GM13977 (cell line): ENCODE measurements around the gene NSF.
"Not testable (repeated sequence)": the region's sequence is repeated elsewhere in the genome, so short reads cannot be mapped to it uniquely, and the experiment has no call there.

Experiments used
- DNase-seq: peaks from one replicate; pipeline ENCODE4 v3.0.0; 2012; ENCODE audit warnings: low spot score
- in situ Hi-C: fragments of 300-500 bp; cut with MboI; formaldehyde crosslinking; loops from one replicate; pipeline ENCODE4 v1.12.0; 2022; ENCODE audit warnings: low sequenced_read_pairs, low pct_unique_long_range_greater_than_20kb, mixed read lengths, inconsistent platforms; ENCODE audit not compliant: unreplicated experiment

Gene NSF

DNA sequence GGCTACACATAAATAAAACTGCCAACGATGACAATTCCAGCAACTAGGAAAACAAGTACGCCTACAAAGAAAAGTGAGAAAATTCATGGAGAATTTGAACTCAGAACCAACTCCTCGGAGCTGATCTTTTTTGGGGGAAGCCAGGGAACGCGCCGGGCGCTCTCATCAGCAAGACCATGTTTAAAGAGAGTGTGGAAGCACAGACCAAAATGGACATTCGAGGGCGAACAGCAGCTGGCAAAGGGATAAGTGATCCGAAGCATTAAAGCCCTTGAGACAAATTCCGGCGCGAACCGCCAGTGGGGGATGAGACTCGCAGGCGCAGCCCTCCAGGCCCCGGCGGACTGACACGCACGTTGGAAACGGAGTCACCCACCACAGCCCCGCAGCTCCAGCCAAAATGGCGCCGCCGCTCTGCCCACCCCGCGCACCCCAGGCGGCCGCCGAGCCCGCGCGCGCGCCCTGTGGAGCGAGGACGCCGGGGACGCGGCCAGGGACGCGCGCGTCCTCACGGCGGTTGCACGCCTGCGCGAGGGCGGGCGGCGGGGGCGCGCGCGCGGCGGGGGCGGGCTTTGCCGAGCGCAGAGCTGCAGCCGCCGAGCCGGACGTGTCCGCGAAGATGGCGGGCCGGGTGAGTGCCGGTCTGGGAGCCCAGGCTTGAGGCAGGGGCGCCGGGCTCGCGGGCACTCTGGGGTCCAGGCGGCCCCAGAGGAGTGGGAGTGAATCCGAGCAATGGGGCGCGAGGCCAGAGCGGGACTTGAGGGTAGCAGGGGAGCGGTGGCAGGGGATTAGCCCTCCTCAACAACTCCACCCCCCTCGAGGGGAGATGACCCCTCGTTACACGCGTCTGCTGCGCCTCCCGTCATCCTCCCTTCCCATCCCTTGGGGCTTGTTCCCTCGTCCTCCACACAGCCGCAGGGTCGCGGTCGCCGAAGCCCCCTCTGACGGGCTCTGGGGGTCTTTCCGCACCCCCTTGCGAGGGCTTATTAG lies at the start of gene NSF:
Gene NSF (plus strand): TSS at position 513 of the 990 bp plus-strand sequence. CDS start 107 bp downstream, at position 620.
- in situ Hi-C loops = not testable (repeated sequence)

DNA sequence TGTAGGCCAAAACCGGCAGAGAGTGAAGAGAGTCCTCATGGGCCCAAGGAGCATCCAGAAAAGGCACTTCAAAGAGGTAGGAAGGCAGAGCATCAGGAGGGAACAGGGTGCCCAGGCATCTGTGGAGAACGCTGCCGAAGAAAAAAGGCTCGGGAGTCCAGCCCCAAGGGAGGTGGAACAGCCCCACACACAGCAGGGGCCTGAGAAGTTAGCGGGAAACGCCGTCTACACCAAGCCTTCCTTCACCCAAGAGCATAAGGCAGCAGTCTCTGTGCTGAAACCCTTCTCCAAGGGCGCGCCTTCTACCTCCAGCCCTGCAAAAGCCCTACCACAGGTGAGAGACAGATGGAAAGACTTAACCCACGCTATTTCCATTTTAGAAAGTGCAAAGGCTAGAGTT lies 41.9 kb upstream of the NSF start:
- in situ Hi-C loops = not testable (repeated sequence)

More for the DNA sequence above, at the start of gene NSF:
- not testable (repeated sequence) for DNase-seq

DNA sequence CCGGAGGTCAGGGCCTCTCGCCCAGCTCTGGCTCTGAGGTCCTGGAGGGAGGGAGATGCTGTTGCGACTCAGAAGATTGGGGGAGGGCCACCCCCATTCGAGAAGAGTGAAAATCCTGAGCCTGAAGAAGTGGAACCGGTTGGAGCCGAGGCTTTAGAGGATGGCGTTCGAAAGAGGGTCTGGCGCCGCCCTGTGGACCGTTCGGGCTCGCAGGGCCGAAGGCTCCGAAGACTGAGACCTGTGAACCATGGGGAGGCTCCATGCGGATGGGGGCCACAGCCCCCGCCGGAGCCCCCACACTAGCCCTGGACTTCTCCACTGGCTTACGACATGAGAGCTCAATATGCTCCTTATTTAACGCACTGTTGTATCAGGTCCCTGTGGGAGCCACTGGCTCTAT lies 31.3 kb upstream of the NSF start:
- DNase-seq, in situ Hi-C loops: not testable (repeated sequence)

More for the DNA sequence above, 41.9 kb upstream of the NSF start:
- DNase-seq = not testable (repeated sequence)

DNA sequence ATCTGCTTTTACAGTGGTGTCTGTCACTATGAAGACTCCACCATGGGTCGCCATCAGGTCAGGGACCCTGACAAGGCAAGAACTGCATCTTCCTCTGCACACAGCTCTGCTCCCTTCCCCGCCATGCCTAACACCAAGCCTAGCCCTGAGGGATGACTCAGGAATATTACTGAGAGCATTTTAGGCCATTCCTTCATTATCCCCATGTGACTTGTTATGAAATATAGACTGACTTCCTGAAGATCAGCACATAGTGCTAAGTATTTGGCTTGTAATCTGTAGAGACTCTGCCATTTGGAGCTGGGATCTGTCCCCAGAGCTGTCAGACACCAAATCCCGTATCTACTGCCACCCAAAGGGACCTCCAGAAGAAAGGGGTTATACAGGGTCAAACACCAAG lies 30.4 kb upstream of the NSF start:
- in situ Hi-C loops, DNase-seq: not testable (repeated sequence)

DNA sequence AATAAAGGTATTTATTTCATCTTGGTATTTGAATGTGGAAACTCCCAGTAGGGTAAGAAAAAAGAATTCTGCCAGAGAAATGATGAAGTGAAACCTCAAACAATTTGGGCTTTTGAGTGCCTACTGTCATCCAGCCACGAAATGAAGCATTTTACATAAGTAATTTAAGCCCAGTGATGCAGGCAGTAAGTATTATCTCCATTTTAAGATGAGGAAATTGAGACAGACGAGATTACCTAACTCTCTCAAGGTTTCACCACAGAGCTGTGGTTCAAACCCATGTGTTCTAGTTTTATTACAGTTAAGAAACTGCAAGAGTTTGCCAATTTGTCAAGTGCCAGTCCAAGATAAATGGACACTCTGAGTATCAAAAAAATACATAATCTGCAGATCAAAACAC lies 24.2 kb upstream of the NSF start:
- in situ Hi-C loops = not testable (repeated sequence)

DNA sequence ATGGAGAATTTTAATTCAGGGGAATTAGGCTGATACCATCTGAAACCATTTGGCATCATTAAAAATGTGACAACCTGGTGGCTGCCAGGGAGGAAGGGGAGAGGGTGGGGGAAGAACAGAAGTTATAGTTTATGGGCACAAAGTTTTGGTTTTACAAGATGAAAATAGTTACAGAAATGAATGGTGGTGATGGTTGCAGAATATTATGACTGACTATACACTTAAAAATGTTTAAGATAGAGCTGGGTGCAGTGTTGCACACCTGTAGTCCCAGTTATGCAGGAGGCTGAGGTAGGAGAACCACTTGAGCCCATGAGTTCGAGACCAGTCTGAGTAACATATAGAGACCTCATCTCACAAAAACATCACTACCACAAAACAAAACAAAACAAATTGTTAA lies 23.5 kb upstream of the NSF start:
- DNase-seq, in situ Hi-C loops: not testable (repeated sequence)

More for the DNA sequence above, 24.2 kb upstream of the NSF start:
- DNase-seq = not testable (repeated sequence)

DNA sequence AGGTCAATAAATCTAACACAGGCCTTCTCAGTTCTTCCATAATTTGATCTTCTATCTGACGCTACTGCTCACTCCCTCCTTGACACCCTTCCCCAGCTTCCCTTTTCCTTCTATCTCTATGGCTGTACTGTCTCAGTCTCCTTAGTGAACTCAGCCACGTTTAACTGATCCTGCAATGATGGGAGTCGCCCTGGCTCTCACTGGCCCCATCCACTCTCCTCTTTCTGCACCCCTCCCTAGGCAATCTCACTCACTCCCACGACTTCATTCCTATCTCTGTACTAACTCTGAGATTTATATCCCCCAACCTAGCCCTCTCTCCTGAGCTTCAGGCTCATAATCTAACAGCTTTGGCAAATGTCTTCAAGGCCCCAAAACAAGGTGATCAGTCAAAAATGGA lies 18.7 kb upstream of the NSF start:
- in situ Hi-C loops, DNase-seq: not testable (repeated sequence)

DNA sequence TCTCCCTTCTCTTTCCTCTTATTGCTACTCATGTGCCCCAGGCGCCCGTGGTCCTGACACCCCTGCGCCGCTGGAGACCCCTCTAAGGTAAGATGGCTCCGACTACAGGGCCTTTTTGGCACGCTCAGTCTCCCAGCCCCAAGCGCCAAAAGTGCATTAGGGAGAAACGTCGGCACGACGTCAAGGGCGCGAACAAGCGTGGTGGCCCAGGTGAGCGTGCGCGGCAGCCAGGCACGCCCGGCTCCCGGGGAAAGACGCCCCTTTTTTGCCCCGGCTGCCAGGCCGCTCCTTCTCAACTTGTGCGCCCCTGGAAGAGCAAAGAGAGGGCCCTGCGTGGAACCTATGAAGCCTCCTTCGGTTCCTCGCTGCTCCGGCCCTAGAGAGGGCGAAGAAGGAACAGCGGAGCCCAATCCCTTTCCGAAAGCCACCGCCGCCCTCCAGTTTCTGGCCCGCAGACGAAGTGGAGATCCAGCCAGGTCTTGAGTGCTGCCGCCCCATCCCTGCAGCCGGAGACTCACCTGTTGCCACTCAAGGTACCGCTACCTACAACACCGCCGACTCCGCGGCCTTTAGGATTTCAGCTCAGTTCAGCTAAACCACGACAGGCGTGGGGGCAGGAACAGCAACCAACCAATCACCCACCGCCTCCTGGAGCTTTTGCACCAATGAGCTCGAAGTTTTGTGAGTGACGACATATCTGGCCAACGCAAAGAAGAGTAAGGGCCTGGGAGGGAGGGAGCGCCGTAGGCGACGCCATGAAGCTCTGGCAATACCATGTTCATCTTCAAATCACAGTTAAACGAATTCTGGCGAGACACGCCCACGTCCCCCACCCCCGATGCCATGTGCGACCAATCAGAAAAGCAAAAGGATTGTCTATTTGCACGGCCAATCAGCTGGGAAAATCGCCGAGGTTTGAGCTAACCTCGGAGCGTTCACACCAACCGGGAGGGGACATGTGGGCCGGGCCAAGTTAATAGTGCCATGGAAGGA lies 11.1 kb upstream of the NSF start, which contains the start of gene ARL17A:
Gene ARL17A (minus strand): TSS at position 609 of the 993 bp plus-strand sequence. CDS start 3,369 bp downstream, outside the sequence.
- in situ Hi-C loops = not testable (repeated sequence)

DNA sequence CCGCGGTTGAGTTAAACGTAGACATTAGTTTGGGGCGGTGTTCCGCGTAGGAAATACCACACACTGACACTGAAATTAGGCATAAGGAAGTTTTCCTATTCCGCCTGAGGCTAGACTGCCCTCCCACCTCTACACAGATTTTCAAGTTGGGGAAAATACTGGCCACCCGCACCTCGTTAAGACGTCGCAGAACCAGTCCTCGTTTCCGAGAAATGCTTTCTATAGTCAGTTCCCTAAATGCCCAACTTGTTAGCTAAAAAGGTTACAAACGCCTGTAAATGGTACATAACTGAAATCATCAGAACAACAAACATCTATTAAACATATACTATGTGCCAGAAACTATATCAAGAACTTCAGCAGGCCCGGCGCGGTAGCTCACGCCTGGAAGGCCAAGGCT lies 10.4 kb upstream of the NSF start:
- in situ Hi-C loops, DNase-seq: not testable (repeated sequence)

More for the DNA sequence above, 11.1 kb upstream of the NSF start, which contains the start of gene ARL17A:
- DNase-seq = not testable (repeated sequence)

DNA sequence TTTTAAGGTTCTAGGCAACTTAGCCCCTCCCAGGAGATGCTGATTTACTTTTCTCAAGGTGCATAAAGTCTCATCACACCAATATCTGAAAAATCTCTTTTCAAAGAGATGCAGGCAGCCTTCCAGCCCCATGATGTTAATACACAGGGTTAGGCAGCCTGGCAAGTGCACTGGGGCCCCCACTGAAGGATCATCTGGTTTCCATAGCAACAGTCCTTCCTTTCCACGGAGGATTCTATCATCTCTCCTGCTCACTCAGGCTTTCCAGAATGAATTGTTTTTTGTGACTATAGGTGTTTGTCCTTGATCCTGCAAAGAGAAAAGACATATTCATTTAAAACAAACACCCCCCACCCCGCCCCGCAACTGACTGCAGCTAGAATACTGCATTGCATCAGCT lies 5.0 kb upstream of the NSF start:
- DNase-seq, in situ Hi-C loops: not testable (repeated sequence)

DNA sequence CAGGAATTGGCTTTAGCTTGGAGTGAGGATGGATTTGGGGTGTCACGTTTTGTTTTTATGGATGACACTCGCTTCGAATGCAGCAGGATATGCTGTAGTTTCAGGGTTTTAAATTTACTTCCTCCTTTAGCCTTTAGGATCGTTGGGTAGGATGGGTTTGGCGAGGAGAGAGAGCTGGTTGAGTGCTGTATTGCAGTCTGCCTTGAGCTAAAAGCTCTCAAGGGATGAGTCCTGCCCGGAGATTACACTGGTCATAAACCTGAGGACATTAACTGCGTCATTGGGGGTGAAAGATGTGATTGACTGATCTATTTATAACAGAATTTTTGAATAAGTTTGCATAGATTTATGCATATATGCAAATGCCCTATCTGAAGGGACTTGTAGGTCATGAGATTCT lies 863 bp downstream of the NSF start:
- in situ Hi-C loops, DNase-seq: not testable (repeated sequence)

DNA sequence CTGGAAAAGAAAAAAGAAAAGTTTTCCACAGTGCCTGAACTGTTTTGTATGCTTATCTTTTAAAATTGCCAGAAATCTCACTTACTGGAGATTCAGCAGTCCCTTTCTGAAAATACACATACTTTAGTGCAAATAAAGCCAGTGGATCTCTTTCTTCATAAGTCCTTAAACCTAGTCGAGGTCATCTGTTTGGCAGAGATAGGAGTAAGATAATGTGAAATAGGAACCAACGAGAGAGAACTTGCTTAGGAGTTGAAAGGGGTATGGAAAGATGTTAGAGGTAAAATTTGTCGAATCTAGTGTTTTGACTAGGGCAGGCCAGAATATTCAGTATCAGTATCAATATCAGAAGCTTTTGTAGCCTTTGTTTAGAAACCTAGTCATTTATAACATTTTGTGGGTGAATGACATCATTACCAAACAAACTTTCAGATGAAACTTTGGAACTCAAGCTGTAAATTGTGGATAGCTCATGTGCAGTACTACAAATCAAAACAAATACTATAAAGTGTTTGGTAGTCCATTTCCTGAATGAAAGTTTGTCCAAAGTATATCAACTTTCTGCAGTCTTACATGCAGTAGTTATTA lies 8.0 kb downstream of the NSF start:
- in situ Hi-C loops, DNase-seq: not testable (repeated sequence)

DNA sequence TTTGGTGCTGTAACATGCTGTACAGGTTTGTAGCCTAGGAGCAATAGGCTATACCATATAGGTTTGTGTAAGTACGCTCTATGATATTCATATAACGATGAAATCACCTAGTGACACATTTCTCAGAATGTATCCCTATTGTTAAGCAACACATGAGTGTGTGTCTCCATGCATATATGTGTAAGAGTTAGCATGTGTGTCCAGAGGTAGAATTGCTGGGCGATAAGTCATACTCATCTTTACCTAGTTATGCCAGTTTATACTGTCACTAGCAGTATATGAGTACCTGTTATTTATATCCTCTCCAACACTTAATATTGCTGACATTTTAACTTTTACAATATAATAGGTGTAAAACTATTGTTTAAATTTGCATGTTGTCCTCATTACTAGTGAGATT lies 10.3 kb downstream of the NSF start:
- in situ Hi-C loops, DNase-seq: not testable (repeated sequence)

DNA sequence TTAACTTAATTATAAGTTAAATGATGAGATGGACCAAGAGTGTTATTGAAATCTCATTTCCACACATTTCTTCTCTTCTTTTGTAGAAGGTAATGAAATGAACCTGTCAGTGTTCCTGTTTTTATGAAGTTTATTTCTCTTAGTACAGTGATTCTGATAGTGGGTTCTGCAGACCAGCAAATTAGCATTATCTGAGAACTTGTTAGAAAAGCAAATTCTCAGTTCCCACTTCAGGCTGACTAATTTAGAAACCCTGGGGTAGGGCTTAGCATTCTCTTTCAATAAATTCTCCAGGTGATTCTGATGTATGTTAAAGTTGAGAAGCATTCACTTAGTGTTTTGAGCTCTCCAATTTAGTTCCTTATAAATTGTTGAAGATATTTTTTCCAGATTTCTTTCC lies 12.7 kb downstream of the NSF start:
- DNase-seq, in situ Hi-C loops: not testable (repeated sequence)

DNA sequence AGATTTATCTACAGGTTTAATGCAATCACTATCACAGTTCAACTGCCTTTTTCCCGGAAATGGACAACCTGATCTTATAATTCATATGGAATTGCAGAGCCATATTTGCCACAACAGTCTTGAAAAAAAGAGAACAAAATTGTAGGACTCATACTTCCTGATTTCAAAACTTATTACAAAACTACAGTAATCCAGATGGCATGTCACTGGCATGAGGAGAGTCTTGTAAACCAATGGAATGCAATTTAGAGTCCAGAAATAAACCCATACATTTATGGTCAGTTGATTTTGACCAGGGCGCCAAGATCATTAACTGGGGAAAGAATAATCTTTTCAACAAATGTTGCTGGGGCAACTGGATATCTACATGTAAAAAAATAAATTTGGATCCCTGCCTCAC lies 20.8 kb downstream of the NSF start:
- DNase-seq, in situ Hi-C loops: not testable (repeated sequence)

DNA sequence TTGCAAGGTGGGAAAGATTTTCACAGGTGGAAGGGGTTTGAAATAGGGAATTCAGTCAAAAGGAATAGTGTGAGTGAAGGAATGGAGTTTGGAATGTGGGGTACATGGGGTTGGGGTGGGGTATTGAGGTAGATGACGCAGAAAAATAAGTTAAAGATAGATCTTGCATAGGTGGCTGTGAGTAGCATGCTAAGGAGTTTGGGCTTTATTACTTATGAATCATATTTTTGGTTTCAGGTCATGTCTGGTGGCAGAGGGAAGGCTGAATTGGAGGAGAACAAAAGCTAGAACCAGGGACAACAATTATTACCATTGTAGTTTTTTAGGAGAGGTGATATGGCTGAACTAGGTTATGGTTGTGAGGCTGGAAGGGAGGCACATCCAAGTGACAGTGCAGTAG lies 23.4 kb downstream of the NSF start:
- DNase-seq, in situ Hi-C loops: not testable (repeated sequence)

DNA sequence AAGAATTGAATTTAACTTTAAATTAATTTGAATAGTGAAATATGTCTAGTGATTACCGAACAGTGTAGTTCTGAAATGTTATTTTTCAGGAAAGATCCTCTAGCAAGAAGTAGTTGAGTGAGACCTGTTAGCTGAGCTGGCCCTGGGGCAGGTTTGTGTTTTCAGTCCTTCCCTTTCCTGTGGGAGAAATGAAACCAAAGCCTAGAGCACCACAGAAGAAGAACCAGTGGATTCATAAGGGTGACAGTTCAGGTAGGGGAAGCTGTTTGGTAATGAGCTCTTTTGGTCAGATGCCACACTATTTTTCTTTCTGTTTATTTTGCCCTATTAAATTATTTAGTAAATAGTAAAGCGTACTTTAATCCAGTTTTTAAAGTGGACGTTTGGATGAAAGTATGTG lies 26.7 kb downstream of the NSF start:
- DNase-seq, in situ Hi-C loops: not testable (repeated sequence)
